ENCODE results near the gene IL4. TPM values are rescaled to one million over a fixed set of nuclear protein-coding genes. Genes with fewer than 3 reads are reported as not detected.

IL4 gene
- total and polyA plus RNA-seq, 9 of the 15 experiments (the other 6 are each of a cell fraction or from before 2014, with no cell fraction given), result 0.22 to 0.62 TPM; not detected in 7

DNA sequence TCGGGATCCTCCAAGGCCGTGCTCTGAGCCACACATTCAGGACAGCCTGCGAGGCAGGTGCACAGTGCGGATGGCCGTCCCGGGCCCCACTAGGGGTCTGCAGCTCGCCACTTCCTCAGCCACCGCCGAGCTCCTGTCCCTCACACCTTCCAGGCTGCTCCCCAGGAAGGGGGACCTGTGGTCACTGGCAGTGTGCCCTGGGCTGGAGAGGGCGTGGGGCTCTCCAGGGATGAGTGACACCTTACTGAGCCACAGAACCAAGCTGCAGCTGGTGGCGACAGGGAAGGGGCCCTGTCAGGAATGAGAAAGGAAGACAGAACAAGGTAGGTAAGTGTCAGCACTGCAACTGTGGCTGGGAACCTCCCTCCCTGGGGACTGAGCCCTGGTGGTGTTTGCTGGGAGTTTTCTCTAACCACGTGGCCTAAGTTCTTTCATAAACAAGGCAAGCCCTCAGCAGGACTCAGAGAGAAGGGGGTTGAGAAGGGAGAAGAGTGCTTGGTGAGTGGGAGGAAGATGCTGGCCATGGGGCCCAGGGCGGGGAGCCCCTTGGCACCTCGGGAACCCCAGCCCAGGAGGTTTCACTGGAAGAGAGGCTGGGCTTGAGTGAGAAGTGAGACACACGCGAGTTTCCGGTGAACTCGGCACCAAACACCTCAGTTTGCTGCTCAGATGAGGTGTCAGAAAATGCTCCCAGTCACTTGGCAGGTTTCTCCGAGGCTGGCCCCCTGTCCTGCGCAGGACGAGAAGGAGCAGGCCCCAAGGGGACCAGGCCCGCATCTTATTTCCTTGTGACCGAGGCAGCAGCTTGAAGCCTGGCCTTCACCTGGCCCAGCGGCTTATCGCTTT, 10.6 kb upstream of the IL4 start (continued):
- TF ChIP-seq ATF6 (CRISPR knock-in tag; IDR thresholded peaks at IDR 0.05), result no peak
- TF ChIP-seq ZNF274 (IDR thresholded peaks at IDR 0.05; ENCODE audit: borderline replicate concordance, low read depth, low read length), result no peak
- TF ChIP-seq NRF1 (conservative IDR thresholded peaks at IDR 0.05 in 1 of 2, IDR thresholded peaks at IDR 0.05 in 1 of 2), result peak in 1 of 2 experiments; percentile 38; a peak in 1 of 4 replicates
- no peak for TF ChIP-seq HDAC2 (IDR thresholded peaks at IDR 0.05)
- TF ChIP-seq ZNF140 (CRISPR knock-in tag; IDR thresholded peaks at IDR 0.05), result no peak
- no peak for TF ChIP-seq SIN3B (IDR thresholded peaks at IDR 0.05; ENCODE audit: low read depth)
- no peak for TF ChIP-seq TARDBP (IDR thresholded peaks at IDR 0.05)
- no peak for TF ChIP-seq RBM34 (IDR thresholded peaks at IDR 0.05; ENCODE audit: borderline replicate concordance, insufficient read depth, low read length)
- TF ChIP-seq KHSRP (IDR thresholded peaks at IDR 0.05), result no peak
- TF ChIP-seq ARNT (IDR thresholded peaks at IDR 0.05), result no peak
- TF ChIP-seq BRF1 (IDR thresholded peaks at IDR 0.05; ENCODE audit: borderline replicate concordance, extremely low read depth, insufficient read length), result no peak
- peak; percentile 18; the same call in 1 of the 2 replicates for TF ChIP-seq ETV1 (tag; conservative IDR thresholded peaks at IDR 0.05; ENCODE audit: low read depth)
- TF ChIP-seq HMG20A (CRISPR knock-in tag; conservative IDR thresholded peaks at IDR 0.05), result no peak
- no peak for TF ChIP-seq MIER1 (IDR thresholded peaks at IDR 0.05; ENCODE audit: low read depth)
- TF ChIP-seq ZNF511 (CRISPR knock-in tag; IDR thresholded peaks at IDR 0.05), result 0 out of 2 replicates have a peak, but pooled peaks have one; percentile 45
- TF ChIP-seq, protein P1, sequence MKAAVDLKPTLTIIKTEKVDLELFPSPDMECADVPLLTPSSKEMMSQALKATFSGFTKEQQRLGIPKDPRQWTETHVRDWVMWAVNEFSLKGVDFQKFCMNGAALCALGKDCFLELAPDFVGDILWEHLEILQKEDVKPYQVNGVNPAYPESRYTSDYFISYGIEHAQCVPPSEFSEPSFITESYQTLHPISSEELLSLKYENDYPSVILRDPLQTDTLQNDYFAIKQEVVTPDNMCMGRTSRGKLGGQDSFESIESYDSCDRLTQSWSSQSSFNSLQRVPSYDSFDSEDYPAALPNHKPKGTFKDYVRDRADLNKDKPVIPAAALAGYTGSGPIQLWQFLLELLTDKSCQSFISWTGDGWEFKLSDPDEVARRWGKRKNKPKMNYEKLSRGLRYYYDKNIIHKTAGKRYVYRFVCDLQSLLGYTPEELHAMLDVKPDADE (conservative IDR thresholded peaks at IDR 0.05; ENCODE audit: control insufficient read depth, low read depth, low read length), result no peak
- TF ChIP-seq NR0B1 (IDR thresholded peaks at IDR 0.05; ENCODE audit: partially characterized antibody), result no peak
- TF ChIP-seq NR2C2 (CRISPR knock-in tag; IDR thresholded peaks at IDR 0.05), result no peak
- TF ChIP-seq NR2C2 (tag; IDR thresholded peaks at IDR 0.05), result no peak
- no peak for TF ChIP-seq NR4A1 (CRISPR knock-in tag; IDR thresholded peaks at IDR 0.05)
- peak; percentile 61 for TF ChIP-seq NR4A1 (tag; IDR thresholded peaks at IDR 0.05)
- no peak for TF ChIP-seq NELFE (IDR thresholded peaks at IDR 0.05; ENCODE audit: insufficient read depth, insufficient read length)

All from K562 (cell line).